Peyer's patch (tissue), 4 donors: ENCODE measurements around the gene HAP1. TPM values are rescaled to one million over a fixed set of nuclear protein-coding genes. Genes with fewer than 3 reads are reported as not detected.

Experiments
- DNase-seq, 3 donors: peaks; one replicate each; pipeline ENCODE4 v3.0.0-alpha.2; 2017 to 2019
- H3K27ac ChIP-seq, 4 donors: fragments of 200-600 bp; sonication (generic); one replicate each; pipeline ENCODE4 v1.5.1; 2016 to 2019
- H3K27me3 ChIP-seq, 2 donors: fragments of 200-600 bp; sonication (generic); one replicate each; pipeline ENCODE4 v1.5.1; 2019
- H3K36me3 ChIP-seq, 3 donors: fragments of 200-600 bp; sonication (generic); one replicate each; pipeline ENCODE4 v1.5.1; 2016 to 2019
- H3K4me1 ChIP-seq, 4 donors: fragments of 200-600 bp; sonication (generic); one replicate each; pipeline ENCODE4 v1.5.1; 2016 to 2019
- H3K4me3 ChIP-seq, 4 donors: fragments of 200-600 bp; sonication (generic); 1 replicate in 3 of 4; 2 replicates in 1 of 4; pipeline ENCODE4 v1.5.1; 2016 to 2019; ENCODE audit warnings: mild to moderate bottlenecking in 1 of 4
- H3K9me3 ChIP-seq, 4 donors: fragments of 200-600 bp; sonication (generic); one replicate each; pipeline ENCODE4 v1.5.1; 2016 to 2019; ENCODE audit warnings: mild to moderate bottlenecking in 1 of 4
- CTCF ChIP-seq, 6 experiments: fragments of 450-650 bp in 4 of 6; fragments of 200-600 bp in 2 of 6; sonication (generic) in 1 of 6; IDR thresholded peaks; one replicate each; pipeline ENCODE4 v1.5.1; 2017 to 2019; ENCODE audit warnings: antibody characterized with exemption in 6 of 6, mild to moderate bottlenecking in 3 of 6, moderate library complexity in 1 of 6
- POLR2A ChIP-seq, 2 donors: fragments of 450-650 bp; IDR thresholded peaks; one replicate each; pipeline ENCODE4 v1.5.1; 2017; ENCODE audit warnings: antibody characterized with exemption in 2 of 2, mild to moderate bottlenecking in 2 of 2, moderate library complexity in 2 of 2
- total RNA-seq, 4 donors: library from RNA; depleted of rRNA; stranded (reverse); fragments of >200 nt; gene quantifications; one replicate each; pipeline ENCODE4 v1.1.0, GENCODE V29; 2016

HAP1 gene
- total RNA-seq, 4 donors from 2014 or later: 0.94 to 5.0 TPM; not detected in 2

GRCh38 chr17:41772586-41773189 is 38.2 kb upstream of the HAP1 start:
- Histone ChIP-seq H3K4me3 (peak overlapping the region in 2 of 4 donors; percentile 38), H3K9me3 (no peaks in the 10 kb centered on the region), H3K27ac (peak overlapping the region; percentile 42 to 100 (median 89)), H3K4me1 (peaks cover 0 to 64% (median 29%) of the 10 kb centered on the region in 4 donors), H3K27me3 (no peaks in the 10 kb centered on the region), H3K36me3 (peaks cover 0 to 52% (median 3%) of the 10 kb centered on the region in 3 donors)
- peak in 2 of 3 donors; percentile 76 for DNase-seq
- TF ChIP-seq CTCF (IDR thresholded peaks at IDR 0.05): no peak
- TF ChIP-seq POLR2A (IDR thresholded peaks at IDR 0.05): no peak

- H3K36me3 ChIP-seq: peaks cover 0 to 57% (median 3%) of the 10 kb centered on the region in 3 donors
- H3K27ac ChIP-seq: peak overlapping the region in 3 of 4 donors; percentile 81 to 100 (median 97)
- H3K27me3 ChIP-seq: no peaks in the 10 kb centered on the region
- TF ChIP-seq POLR2A (IDR thresholded peaks at IDR 0.05): peak in 1 of 2 donors; percentile 68
- TF ChIP-seq CTCF (IDR thresholded peaks at IDR 0.05): no peak
- peak overlapping the region in 2 of 4 donors; percentile 38 for H3K4me3 ChIP-seq
- peak in 2 of 3 donors; percentile 84 to 85 for DNase-seq
- peaks cover 0 to 59% (median 27%) of the 10 kb centered on the region in 4 donors for H3K4me1 ChIP-seq
- no peaks in the 10 kb centered on the region for H3K9me3 ChIP-seq
These were observed 37.8 kb upstream of the HAP1 start for GRCh38 chr17:41772218-41772585.

- TF ChIP-seq POLR2A (IDR thresholded peaks at IDR 0.05): no peak
- no peak for TF ChIP-seq CTCF (IDR thresholded peaks at IDR 0.05)
- H3K27me3 ChIP-seq: no peaks in the 10 kb centered on the region
- peaks cover 0 to 53% (median 24%) of the 10 kb centered on the region in 4 donors for H3K4me1 ChIP-seq
- H3K4me3 ChIP-seq: peak overlapping the region in 1 of 4 donors; percentile 38
- peak overlapping the region in 3 of 4 donors; percentile 81 to 100 (median 97) for H3K27ac ChIP-seq
- H3K9me3 ChIP-seq: no peaks in the 10 kb centered on the region
- no peak for DNase-seq
- H3K36me3 ChIP-seq: peaks cover 0 to 63% (median 3%) of the 10 kb centered on the region in 3 donors
These were observed 37.2 kb upstream of the HAP1 start for GRCh38 chr17:41771389-41772206.

- H3K9me3 ChIP-seq: no peaks in the 10 kb centered on the region
- peaks cover 0 to 37% (median 14%) of the 10 kb centered on the region in 4 donors for H3K4me1 ChIP-seq
- peak overlapping the region in 1 of 4 donors; percentile 25 for H3K27ac ChIP-seq
- DNase-seq: no peak
- H3K27me3 ChIP-seq: no peaks in the 10 kb centered on the region
- H3K4me3 ChIP-seq: no peak overlapping the region
- TF ChIP-seq CTCF (IDR thresholded peaks at IDR 0.05) (no peak), POLR2A (IDR thresholded peaks at IDR 0.05) (no peak)
- H3K36me3 ChIP-seq: peaks cover 0 to 76% (median 3%) of the 10 kb centered on the region in 3 donors
These were observed 35.5 kb upstream of the HAP1 start for GRCh38 chr17:41769985-41770384.

GRCh38 chr17:41769346-41769862 is 35.0 kb upstream of the HAP1 start:
- H3K4me1 ChIP-seq: peaks cover 0 to 31% (median 10%) of the 10 kb centered on the region in 4 donors
- no peak overlapping the region for H3K4me3 ChIP-seq
- H3K27ac ChIP-seq: no peak overlapping the region
- TF ChIP-seq POLR2A (IDR thresholded peaks at IDR 0.05) (no peak), CTCF (IDR thresholded peaks at IDR 0.05) (no peak)
- H3K36me3 ChIP-seq: peaks cover 0 to 82% (median 3%) of the 10 kb centered on the region in 3 donors
- DNase-seq: no peak
- H3K9me3 ChIP-seq: no peaks in the 10 kb centered on the region
- H3K27me3 ChIP-seq: no peaks in the 10 kb centered on the region
